ENCODE results near the gene EN1.

EN1 gene

GRCh38 chr2:118816669-118817068, 30.8 kb downstream of the EN1 start:
- no peak for DNase-seq

GRCh38 chr2:118815731-118816130, 31.7 kb downstream of the EN1 start:
- DNase-seq, result no peak

- no peak for DNase-seq
These were observed 32.1 kb downstream of the EN1 start for GRCh38 chr2:118815314-118815713.

DNA sequence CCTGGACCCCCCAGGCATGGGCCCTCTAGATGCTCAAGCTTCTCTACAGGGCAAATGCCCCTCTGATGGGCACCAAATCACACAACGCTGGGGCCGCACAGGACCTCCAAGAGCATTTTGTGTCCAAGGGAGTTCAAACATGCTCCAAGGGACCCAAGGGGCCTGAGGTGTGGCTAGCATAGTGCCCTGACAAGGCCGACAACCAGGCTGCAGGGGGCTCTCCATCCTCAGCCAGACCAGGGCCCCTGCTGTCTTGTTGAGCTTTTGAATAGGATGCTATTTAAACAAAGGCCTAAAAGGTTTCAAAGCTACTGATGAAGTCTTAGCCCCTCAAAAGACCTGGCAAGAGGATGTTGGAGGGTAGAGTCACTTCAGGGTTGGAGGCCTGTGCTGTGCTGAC, 33.1 kb downstream of the EN1 start:
- DNase-seq, result no peak

- DNase-seq, result no peak
These were observed 33.7 kb downstream of the EN1 start for GRCh38 chr2:118813601-118814339.

DNA sequence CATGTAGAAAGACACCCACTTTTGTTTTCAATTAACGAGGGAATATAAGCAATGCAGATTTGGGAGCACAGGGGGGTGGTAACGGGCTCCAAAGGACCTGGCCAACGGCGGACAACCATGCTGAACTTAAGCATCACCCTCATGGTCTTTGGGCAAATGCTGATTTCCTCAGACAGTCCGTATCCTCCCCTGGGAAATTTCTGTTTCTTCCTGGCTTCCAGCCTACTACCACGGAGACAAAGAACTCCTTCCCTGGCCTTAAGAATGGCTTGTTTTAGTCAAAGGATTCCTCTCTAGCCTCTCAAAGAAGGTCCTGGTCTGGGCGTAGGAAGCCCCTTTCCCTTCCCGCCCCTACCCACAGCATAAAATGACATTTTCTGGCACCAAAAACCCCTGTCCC, 34.3 kb downstream of the EN1 start:
- no peak for DNase-seq

DNA sequence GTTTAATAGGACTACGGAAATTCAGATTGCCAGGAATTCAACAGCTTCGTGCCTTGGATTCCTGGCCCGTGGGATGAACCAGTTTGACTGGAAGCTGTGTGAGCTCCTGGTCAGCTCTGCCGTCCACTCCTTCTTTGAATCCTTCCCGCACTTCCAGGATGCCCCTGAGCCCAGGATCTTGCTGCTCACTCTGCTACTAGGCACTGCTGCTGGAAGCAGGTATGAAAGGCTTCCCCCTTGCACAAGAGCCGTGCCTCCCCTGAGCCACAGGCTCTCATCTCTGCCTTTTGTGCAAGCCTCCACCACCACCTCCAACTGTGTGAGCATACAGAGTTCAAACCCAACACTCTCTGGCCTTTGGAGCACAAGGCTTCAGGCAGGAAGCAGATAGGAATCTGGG, 34.9 kb downstream of the EN1 start:
- DNase-seq, result no peak

- DNase-seq, result no peak
These were observed 35.8 kb downstream of the EN1 start for GRCh38 chr2:118811514-118812115.

DNA sequence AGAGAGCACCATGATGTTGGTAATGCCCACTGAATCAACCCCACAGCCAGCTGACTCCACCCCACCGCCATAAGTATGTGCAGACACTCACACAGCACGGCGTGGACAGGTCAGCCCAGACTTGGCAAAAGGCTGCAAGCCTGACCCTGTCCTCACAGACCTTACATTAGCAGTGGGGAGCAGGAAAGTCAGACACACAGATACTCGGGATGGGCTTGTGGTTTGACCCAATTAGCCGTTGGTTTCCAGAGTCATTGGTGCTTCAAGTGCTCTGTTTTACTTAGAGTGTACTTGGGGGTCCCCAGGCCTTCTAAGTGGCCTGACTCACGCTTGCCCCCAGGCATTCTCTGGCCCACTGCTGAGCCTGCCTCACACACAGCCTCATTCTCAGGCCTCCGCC, 36.7 kb downstream of the EN1 start:
- DNase-seq, result no peak

GRCh38 chr2:118808429-118808809, 39.0 kb downstream of the EN1 start:
- no peak for DNase-seq

DNA sequence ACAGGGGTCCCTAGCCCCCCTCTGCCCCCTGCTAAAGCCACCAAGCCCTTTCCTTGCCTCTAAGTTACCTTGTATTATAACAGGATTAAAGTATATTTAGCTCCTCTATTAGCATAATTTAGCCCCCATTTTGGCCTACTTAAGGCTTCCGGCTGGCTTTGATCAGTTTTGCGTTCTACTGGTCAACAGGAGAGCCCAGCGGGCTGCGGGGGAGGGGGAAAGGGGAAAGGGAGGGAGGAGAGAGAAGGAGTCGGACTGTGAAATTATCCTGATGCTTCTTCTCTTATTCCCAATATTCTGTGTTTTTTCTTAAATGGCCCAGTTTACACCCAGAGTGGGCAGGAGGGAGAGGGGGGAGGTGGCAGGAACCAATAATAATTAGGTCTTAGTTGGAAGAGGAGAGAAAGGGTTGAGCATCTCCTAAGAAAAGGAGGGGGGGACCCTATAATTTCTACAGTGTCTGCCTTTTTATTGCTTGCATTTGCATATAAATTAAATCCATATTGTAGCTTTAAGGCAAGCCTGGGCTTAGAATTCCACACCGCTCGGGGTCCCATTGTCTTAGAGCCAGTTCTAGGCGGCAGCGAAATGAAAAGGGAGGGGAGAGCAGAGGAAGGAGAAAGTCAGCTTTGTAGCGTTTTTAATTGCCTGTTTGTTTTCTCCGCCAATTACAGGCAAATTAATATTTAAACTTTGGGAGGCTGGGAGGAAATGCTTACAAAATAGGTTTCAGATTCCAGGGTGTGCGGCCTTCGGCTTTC, 39.6 kb downstream of the EN1 start:
- no peak for DNase-seq

- no peak for DNase-seq
These were observed 40.4 kb downstream of the EN1 start for GRCh38 chr2:118806797-118807667.

GRCh38 chr2:118805064-118805690, 42.3 kb downstream of the EN1 start:
- DNase-seq, result no peak

DNA sequence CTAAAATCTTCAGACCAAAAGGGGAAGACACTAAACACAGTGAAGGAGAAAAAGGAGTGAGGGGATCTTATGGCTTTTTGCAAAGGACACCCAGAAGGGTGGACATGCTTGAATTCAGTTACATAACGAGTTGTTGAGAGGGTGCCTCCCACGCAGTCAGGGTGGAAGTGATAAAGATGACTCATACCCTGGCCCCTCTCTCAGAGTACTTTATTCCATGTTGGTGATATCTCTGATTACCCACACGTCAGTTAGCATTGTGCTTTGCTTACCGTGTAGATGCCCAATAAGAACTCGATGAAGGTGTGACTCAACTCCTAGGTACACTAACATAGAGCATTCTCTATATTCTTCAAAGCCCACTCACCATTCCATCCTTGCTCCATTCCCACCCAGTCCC, 44.4 kb downstream of the EN1 start:
- DNase-seq, result no peak

DNA sequence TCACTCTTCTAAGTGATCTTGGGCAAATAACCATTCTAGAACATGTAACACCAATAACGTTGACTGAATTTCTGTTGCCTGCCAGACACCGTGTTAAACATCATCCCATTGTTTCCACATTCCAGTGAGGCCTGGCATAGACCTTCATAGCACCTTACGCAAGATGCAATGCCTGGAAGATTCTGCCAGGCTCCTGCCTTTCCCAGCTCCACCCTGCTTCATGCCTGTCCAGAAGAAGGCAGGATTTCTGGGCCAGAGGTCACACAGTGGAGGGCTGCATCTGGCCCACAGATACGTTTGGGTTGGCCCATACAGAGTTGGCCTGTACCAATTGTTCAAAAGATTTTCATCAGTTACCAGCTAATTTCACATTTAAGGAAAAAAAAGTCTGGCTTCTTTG, 46.3 kb downstream of the EN1 start:
- no peak for DNase-seq

DNA sequence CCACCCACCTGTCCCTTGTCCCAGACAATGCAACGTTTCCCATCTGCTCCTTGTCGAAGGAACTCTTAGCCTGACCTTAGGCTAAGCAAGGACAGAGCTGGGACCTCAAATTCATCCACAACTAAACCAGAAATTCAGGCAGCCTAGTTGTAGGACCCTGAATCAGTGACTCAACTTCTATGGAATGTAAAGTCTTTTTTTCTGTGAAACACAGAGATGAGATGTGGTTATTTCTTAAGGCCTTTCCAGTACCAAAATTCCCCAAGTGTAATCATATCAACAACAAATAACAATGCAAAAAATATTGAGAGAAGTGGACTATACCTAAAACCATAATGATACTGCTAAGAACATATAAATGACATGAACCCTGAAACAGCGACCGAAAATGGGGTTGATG, 46.7 kb downstream of the EN1 start:
- DNase-seq, result no peak

- DNase-seq, result no peak
These were observed 52.9 kb downstream of the EN1 start for GRCh38 chr2:118794546-118794945.
